OCI-LY1 (cell line): ENCODE data around the gene CRYBB1.

Experiments
- CTCF ChIP-seq: fragments of 200-600 bp; sonication (generic), shearing (Covaris generic); IDR thresholded peaks from 2 replicates; pipeline ENCODE4 v1.5.1; 2017; ENCODE audit warnings: mild to moderate bottlenecking, antibody characterized with exemption, low read length, moderate library complexity, mixed read lengths
- EZH2 ChIP-seq: fragments of 200-600 bp; sonication (generic), shearing (Covaris generic); IDR thresholded peaks from 2 replicates; pipeline ENCODE4 v1.8.0; 2017; ENCODE audit warnings: borderline replicate concordance, mixed run types, mild to moderate bottlenecking, antibody characterized with exemption, low read length, moderate library complexity, mixed read lengths

GRCh38 chr22:26586556-26587325 lies 31.1 kb downstream of the CRYBB1 start:
- TF ChIP-seq CTCF (no peak), EZH2 (no peak)
